GM23248 (cell line): ENCODE data around the gene MMRN1. TPM values are rescaled to one million over a fixed set of nuclear protein-coding genes. Genes with fewer than 3 reads are reported as not detected.
A peak's percentile ranks its signal among the peaks of the same experiment; 100 is the strongest.
"Not testable (repeated sequence)": the region's sequence is repeated elsewhere in the genome, so short reads cannot be mapped to it uniquely, and the experiment has no call there.

Source experiments
- DNase-seq: peaks from one replicate; pipeline ENCODE4 v3.0.0-alpha.2; 2015
- H2AFZ ChIP-seq: fragments of 200-600 bp; sonication (generic); 2 replicates; pipeline ENCODE4 v1.6.1; 2016; ENCODE audit warnings: antibody characterized with exemption
- H3F3A ChIP-seq: fragments of 200-600 bp; sonication (generic); 2 replicates; pipeline ENCODE4 v1.6.1; 2016; ENCODE audit warnings: mild to moderate bottlenecking, antibody characterized with exemption, mixed run types; ENCODE audit not compliant: insufficient read depth
- H3K27ac ChIP-seq: fragments of 200-600 bp; sonication (generic); 2 replicates; pipeline ENCODE4 v1.5.1; 2016; ENCODE audit warnings: mild to moderate bottlenecking
- H3K27me3 ChIP-seq: fragments of 200-600 bp; sonication (generic); replicated peaks from 2 replicates; pipeline ENCODE4 v1.6.1; 2016; ENCODE audit warnings: mild to moderate bottlenecking; ENCODE audit not compliant: insufficient read depth
- H3K36me3 ChIP-seq: fragments of 200-600 bp; sonication (generic); 2 replicates; pipeline ENCODE4 v1.6.1; 2016; ENCODE audit warnings: low read depth, mild to moderate bottlenecking
- H3K4me1 ChIP-seq: fragments of 200-600 bp; sonication (generic); 2 replicates; pipeline ENCODE4 v1.6.1; 2016; ENCODE audit warnings: mild to moderate bottlenecking; ENCODE audit not compliant: insufficient read depth
- H3K4me2 ChIP-seq: fragments of 200-600 bp; sonication (generic); one replicate; pipeline ENCODE4 v1.6.1; 2016; ENCODE audit warnings: mild to moderate bottlenecking; ENCODE audit not compliant: unreplicated experiment
- H3K4me3 ChIP-seq: fragments of 200-600 bp; sonication (generic); 2 replicates; pipeline ENCODE4 v1.5.1; 2016; ENCODE audit warnings: mild to moderate bottlenecking
- H3K79me2 ChIP-seq: fragments of 200-600 bp; sonication (generic); 2 replicates; pipeline ENCODE4 v1.6.1; 2016; ENCODE audit warnings: mild to moderate bottlenecking; ENCODE audit not compliant: insufficient read depth
- H3K9ac ChIP-seq: fragments of 200-600 bp; sonication (generic); 2 replicates; pipeline ENCODE4 v1.6.1; 2016; ENCODE audit warnings: mild to moderate bottlenecking
- H3K9me2 ChIP-seq: fragments of 200-600 bp; sonication (generic); 2 replicates; pipeline ENCODE4 v1.6.1; 2016; ENCODE audit warnings: mixed run types, mild to moderate bottlenecking, moderate library complexity; ENCODE audit not compliant: insufficient read depth
- H3K9me3 ChIP-seq: fragments of 200-600 bp; sonication (generic); one replicate; pipeline ENCODE4 v1.6.1; 2017; ENCODE audit warnings: low read depth
- H4K20me1 ChIP-seq: fragments of 200-600 bp; sonication (generic); 2 replicates; pipeline ENCODE4 v1.6.0; 2016; ENCODE audit not compliant: insufficient read depth
- EZH2 ChIP-seq: fragments of 200-600 bp; sonication (generic); IDR thresholded peaks from 2 replicates; pipeline ENCODE4 v1.6.1; 2018; ENCODE audit warnings: antibody characterized with exemption, mild to moderate bottlenecking; ENCODE audit not compliant: insufficient read depth, poor library complexity, severe bottlenecking
- EZH2phosphoT487 ChIP-seq: fragments of 200-600 bp; sonication (generic); IDR thresholded peaks from 2 replicates; pipeline ENCODE4 v1.6.1; 2018; ENCODE audit warnings: antibody characterized with exemption, moderate library complexity, mild to moderate bottlenecking, low read depth; ENCODE audit not compliant: insufficient read depth
- WGBS, 2 experiments: methylation state at CpG; one replicate each; pipeline ENCODE4 v1.1.6; 2015 to 2017; ENCODE audit warnings: low lambda C conversion rate in 2 of 2, low coverage in 1 of 2; ENCODE audit errors: missing lambda C conversion rate in 2 of 2; 5-methylcytosine and 5-hydroxymethylcytosine counted together
- in situ Hi-C: fragments of 300-500 bp; cut with MboI; formaldehyde crosslinking; loops from 2 replicates; pipeline ENCODE4 v1.15.0; 2020
- polyA plus RNA-seq: library from polyadenylated mRNA; unstranded; fragments of >200 nt; fragmentation: Nextera tagmentation; extraction: Ambion mirVana; gene quantifications from 2 replicates; pipeline ENCODE4 v1.2.1, GENCODE V29; 2016
- total RNA-seq: library from RNA; depleted of rRNA; stranded (reverse); fragments of >200 nt; shearing (Covaris generic); gene quantifications from 2 replicates; pipeline ENCODE4 v1.2.3, GENCODE V29; 2014

Gene MMRN1
- total and polyA plus RNA-seq, 2 experiments from 2014 or later: not detected

GRCh38 chr4:89898304-89898716 is 3.7 kb downstream of the MMRN1 start:
- in situ Hi-C loops: loop anchor here (25.0 kb wide), 1 partner anchor 411 kb away; no protein-coding TSS in a partner anchor
- no peaks in the 10 kb centered on the region for H3K4me1 ChIP-seq
- no peaks in the 10 kb centered on the region for H3K9me3 ChIP-seq
- no peak for TF ChIP-seq EZH2
- no peak for TF ChIP-seq EZH2phosphoT487
- DNase-seq: no peak
- H3K27ac ChIP-seq: no peak overlapping the region
- 61 to 76% methylated on average over 5 of the region's 5 CpGs for WGBS, 2 experiments
- H3K9ac ChIP-seq: no peak overlapping the region
- H3K9me2 ChIP-seq: no peaks in the 10 kb centered on the region
- H3K4me3 ChIP-seq: no peak overlapping the region
- H3F3A ChIP-seq: no peaks in the 10 kb centered on the region
- H3K4me2 ChIP-seq: no peak overlapping the region
- H2AFZ ChIP-seq: no peak overlapping the region
- peaks cover 20% of the 10 kb centered on the region for H3K27me3 ChIP-seq
- no peaks in the 10 kb centered on the region for H4K20me1 ChIP-seq
- H3K79me2 ChIP-seq: no peaks in the 10 kb centered on the region
- H3K36me3 ChIP-seq: no peaks in the 10 kb centered on the region

GRCh38 chr4:89899152-89899551 is 4.5 kb downstream of the MMRN1 start:
- Histone ChIP-seq H3K4me3 (no peak overlapping the region), H3K4me1 (no peaks in the 10 kb centered on the region), H3K79me2 (no peaks in the 10 kb centered on the region), H3K9ac (no peak overlapping the region), H3K27ac (no peak overlapping the region), H4K20me1 (no peaks in the 10 kb centered on the region), H3K27me3 (peaks cover 13% of the 10 kb centered on the region; the same call in 1 of the 2 replicates), H3K9me3 (no peaks in the 10 kb centered on the region), H3K4me2 (no peak overlapping the region), H2AFZ (no peak overlapping the region), H3K36me3 (no peaks in the 10 kb centered on the region), H3F3A (no peaks in the 10 kb centered on the region), H3K9me2 (no peaks in the 10 kb centered on the region)
- in situ Hi-C loops: loop anchor here (25.0 kb wide), 1 partner anchor 412 kb away; no protein-coding TSS in a partner anchor
- DNase-seq: no peak
- TF ChIP-seq EZH2: no peak
- TF ChIP-seq EZH2phosphoT487: no peak

- in situ Hi-C loops: loop anchor here (25.0 kb wide), 2 partner anchors 413 to 663 kb away; no protein-coding TSS in a partner anchor
- H4K20me1 ChIP-seq: no peaks in the 10 kb centered on the region
- no peak overlapping the region for H3K9ac ChIP-seq
- no peaks in the 10 kb centered on the region for H3F3A ChIP-seq
- H3K79me2 ChIP-seq: no peaks in the 10 kb centered on the region
- H3K9me2 ChIP-seq: no peaks in the 10 kb centered on the region
- no peak overlapping the region for H3K4me2 ChIP-seq
- TF ChIP-seq EZH2phosphoT487 (no peak), EZH2 (no peak)
- H3K27ac ChIP-seq: no peak overlapping the region
- H2AFZ ChIP-seq: no peak overlapping the region
- no peaks in the 10 kb centered on the region for H3K4me1 ChIP-seq
- DNase-seq: no peak
- H3K36me3 ChIP-seq: no peaks in the 10 kb centered on the region
- WGBS, 2 experiments: 29 to 39% methylated on average over 1 of the region's 1 CpG
- H3K27me3 ChIP-seq: peaks cover 9% of the 10 kb centered on the region; the same call in 1 of the 2 replicates
- H3K4me3 ChIP-seq: no peak overlapping the region
- no peaks in the 10 kb centered on the region for H3K9me3 ChIP-seq
Observed at GRCh38 chr4:89899854-89900253, 5.2 kb downstream of the MMRN1 start.

- H3K9me3 ChIP-seq, H3K27ac ChIP-seq, H3K4me2 ChIP-seq, H2AFZ ChIP-seq, H3F3A ChIP-seq, H3K4me1 ChIP-seq, H4K20me1 ChIP-seq, H3K79me2 ChIP-seq, H3K4me3 ChIP-seq, H3K27me3 ChIP-seq, H3K9me2 ChIP-seq, H3K36me3 ChIP-seq, H3K9ac ChIP-seq: not testable (repeated sequence)
- DNase-seq: peak; percentile 82
- 1 to 15% methylated on average over 6 to 7 of the region's 7 CpGs for WGBS, 2 experiments
- in situ Hi-C loops: loop anchor here (25.0 kb wide), 1 partner anchor 665 kb away; no protein-coding TSS in a partner anchor
Observed at GRCh38 chr4:89901808-89902431, 7.3 kb downstream of the MMRN1 start.

GRCh38 chr4:89904524-89904923 is 9.9 kb downstream of the MMRN1 start:
- no peak overlapping the region for H3K4me3 ChIP-seq
- no peak overlapping the region for H3K9ac ChIP-seq
- H3K4me2 ChIP-seq: no peak overlapping the region
- TF ChIP-seq EZH2 (no peak), EZH2phosphoT487 (no peak)
- in situ Hi-C loops: loop anchor here (25.0 kb wide), 1 partner anchor 667 kb away; no protein-coding TSS in a partner anchor
- H3K9me3 ChIP-seq: no peaks in the 10 kb centered on the region
- H3K9me2 ChIP-seq: no peaks in the 10 kb centered on the region
- H3K79me2 ChIP-seq: no peaks in the 10 kb centered on the region
- 50% methylated on average over 3 of the region's 3 CpGs for WGBS, 2 experiments
- H3F3A ChIP-seq: no peaks in the 10 kb centered on the region
- no peaks in the 10 kb centered on the region for H3K27me3 ChIP-seq
- no peaks in the 10 kb centered on the region for H3K36me3 ChIP-seq
- no peaks in the 10 kb centered on the region for H4K20me1 ChIP-seq
- H2AFZ ChIP-seq: no peak overlapping the region
- no peaks in the 10 kb centered on the region for H3K4me1 ChIP-seq
- no peak for DNase-seq
- H3K27ac ChIP-seq: no peak overlapping the region
